Neural progenitor cell (in vitro differentiated cells): ENCODE data around the gene PRKCE. TPM values are rescaled to one million over a fixed set of nuclear protein-coding genes. Genes with fewer than 3 reads are reported as not detected.

Experiments
- DNase-seq: peaks from one replicate; pipeline ENCODE4 v3.0.0-alpha.2; 2016; ENCODE audit warnings: low spot score
- H2AFZ ChIP-seq: fragments of 200-600 bp; sonication (generic); replicated peaks from 2 replicates; pipeline ENCODE4 v1.6.1; 2016; ENCODE audit warnings: antibody characterized with exemption
- H3F3A ChIP-seq: fragments of 200-600 bp; sonication (generic); 2 replicates; pipeline ENCODE4 v1.6.1; 2016; ENCODE audit warnings: antibody characterized with exemption, low read depth
- H3K27ac ChIP-seq: fragments of 200-600 bp; sonication (generic); 2 replicates; pipeline ENCODE4 v1.5.1; 2016; ENCODE audit warnings: mild to moderate bottlenecking
- H3K27me3 ChIP-seq: fragments of 200-600 bp; sonication (generic); 2 replicates; pipeline ENCODE4 v1.6.1; 2016; ENCODE audit warnings: mild to moderate bottlenecking, moderate library complexity
- H3K36me3 ChIP-seq: fragments of 200-600 bp; sonication (generic); 2 replicates; pipeline ENCODE4 v1.5.1; 2016
- H3K4me1 ChIP-seq: fragments of 200-600 bp; sonication (generic); 2 replicates; pipeline ENCODE4 v1.6.1; 2016; ENCODE audit warnings: mixed run types
- H3K4me2 ChIP-seq: fragments of 200-600 bp; sonication (generic); 2 replicates; pipeline ENCODE4 v1.6.1; 2016
- H3K4me3 ChIP-seq: fragments of 200-600 bp; sonication (generic); 2 replicates; pipeline ENCODE4 v1.5.1; 2016
- H3K79me2 ChIP-seq: fragments of 200-600 bp; sonication (generic); 2 replicates; pipeline ENCODE4 v1.6.1; 2016; ENCODE audit warnings: low read depth
- H3K9ac ChIP-seq: fragments of 200-600 bp; sonication (generic); 2 replicates; pipeline ENCODE4 v1.6.1; 2016
- H3K9me3 ChIP-seq: fragments of 200-600 bp; sonication (generic); 2 replicates; pipeline ENCODE4 v1.5.1; 2016; ENCODE audit warnings: low read depth
- H4K20me1 ChIP-seq: fragments of 200-600 bp; sonication (generic); 2 replicates; pipeline ENCODE4 v1.6.1; 2016; ENCODE audit warnings: low read depth
- H3K27ac Mint-ChIP-seq: 3 replicates; pipeline ENCODE4 v1.8.0; 2021; ENCODE audit warnings: mixed read lengths
- H3K27me3 Mint-ChIP-seq: 2 replicates; pipeline ENCODE4 v1.8.0; 2022; ENCODE audit warnings: low read depth, mild to moderate bottlenecking, inconsistent platforms, moderate library complexity, mixed read lengths; ENCODE audit not compliant: insufficient read depth
- H3K36me3 Mint-ChIP-seq: 3 replicates; pipeline ENCODE4 v1.8.0; 2021; ENCODE audit warnings: mixed read lengths
- H3K4me1 Mint-ChIP-seq: 3 replicates; pipeline ENCODE4 v1.8.0; 2021; ENCODE audit warnings: mixed read lengths
- H3K4me3 Mint-ChIP-seq: 3 replicates; pipeline ENCODE4 v1.8.0; 2021; ENCODE audit warnings: mild to moderate bottlenecking, moderate library complexity, mixed read lengths
- H3K9me3 Mint-ChIP-seq: 3 replicates; pipeline ENCODE4 v1.8.0; 2020; ENCODE audit warnings: mixed read lengths
- CTCF ChIP-seq: fragments of 200-600 bp; sonication (generic); IDR thresholded peaks from 2 replicates; pipeline ENCODE4 v1.5.1; 2017; ENCODE audit warnings: antibody characterized with exemption, mild to moderate bottlenecking
- EZH2 ChIP-seq: fragments of 200-600 bp; sonication (generic); IDR thresholded peaks from 2 replicates; pipeline ENCODE4 v1.6.1; 2017; ENCODE audit warnings: antibody characterized with exemption, mild to moderate bottlenecking, moderate library complexity
- EZH2phosphoT487 ChIP-seq: fragments of 200-600 bp; sonication (generic); IDR thresholded peaks from 2 replicates; pipeline ENCODE4 v1.6.1; 2017; ENCODE audit warnings: antibody characterized with exemption
- total RNA-seq: library from RNA; depleted of rRNA; stranded (reverse); fragments of >200 nt; gene quantifications from 2 replicates; pipeline ENCODE4 v1.2.3, GENCODE V29; 2015; ENCODE audit warnings: low replicate concordance

PRKCE gene
- total RNA-seq, 1 donor from 2014 or later: 4.1 TPM

GRCh38 chr2:45984366-45984765 lies 332.9 kb downstream of the PRKCE start:
- Histone ChIP-seq H3K9ac (no peak overlapping the region), H3K4me1 (no peaks in the 10 kb centered on the region), H3K4me3 (no peak overlapping the region), H3K79me2 (no peaks in the 10 kb centered on the region), H3K27ac (no peak overlapping the region), H3F3A (no peaks in the 10 kb centered on the region), H4K20me1 (no peaks in the 10 kb centered on the region), H3K9me3 (no peaks in the 10 kb centered on the region), H3K27me3 (no peaks in the 10 kb centered on the region), H3K36me3 (no peaks in the 10 kb centered on the region), H2AFZ (no peak overlapping the region), H3K4me2 (no peak overlapping the region)
- Mint-ChIP-seq H3K4me1 (peaks cover 10% of the 10 kb centered on the region), H3K36me3 (peaks cover 5% of the 10 kb centered on the region), H3K27ac (no peak overlapping the region), H3K9me3 (no peaks in the 10 kb centered on the region), H3K4me3 (no peak overlapping the region), H3K27me3 (no peaks in the 10 kb centered on the region)
- no peak for DNase-seq
- TF ChIP-seq CTCF (no peak), EZH2phosphoT487 (no peak), EZH2 (no peak)

GRCh38 chr2:45984896-45985473 lies 333.5 kb downstream of the PRKCE start:
- H3K4me3 Mint-ChIP-seq: no peak overlapping the region
- H3K27ac ChIP-seq: no peak overlapping the region
- H3F3A ChIP-seq: no peaks in the 10 kb centered on the region
- DNase-seq: no peak
- no peaks in the 10 kb centered on the region for H3K9me3 ChIP-seq
- no peaks in the 10 kb centered on the region for H3K79me2 ChIP-seq
- no peak overlapping the region for H3K4me2 ChIP-seq
- no peaks in the 10 kb centered on the region for H3K36me3 ChIP-seq
- no peaks in the 10 kb centered on the region for H3K9me3 Mint-ChIP-seq
- no peak overlapping the region for H3K9ac ChIP-seq
- H3K27me3 Mint-ChIP-seq: peaks cover 2% of the 10 kb centered on the region
- no peaks in the 10 kb centered on the region for H3K4me1 ChIP-seq
- no peak overlapping the region for H3K4me3 ChIP-seq
- H3K36me3 Mint-ChIP-seq: peaks cover 5% of the 10 kb centered on the region
- no peaks in the 10 kb centered on the region for H3K27me3 ChIP-seq
- H3K27ac Mint-ChIP-seq: no peak overlapping the region
- no peaks in the 10 kb centered on the region for H4K20me1 ChIP-seq
- H3K4me1 Mint-ChIP-seq: peaks cover 8% of the 10 kb centered on the region
- TF ChIP-seq EZH2phosphoT487: no peak
- no peak overlapping the region for H2AFZ ChIP-seq

- Histone ChIP-seq H3K27me3 (no peaks in the 10 kb centered on the region), H3K4me3 (no peak overlapping the region), H3K9ac (no peak overlapping the region), H2AFZ (no peak overlapping the region), H3K9me3 (no peaks in the 10 kb centered on the region), H3F3A (no peaks in the 10 kb centered on the region), H3K4me2 (no peak overlapping the region), H4K20me1 (no peaks in the 10 kb centered on the region), H3K79me2 (no peaks in the 10 kb centered on the region), H3K36me3 (no peaks in the 10 kb centered on the region), H3K27ac (no peak overlapping the region), H3K4me1 (no peaks in the 10 kb centered on the region)
- Mint-ChIP-seq H3K9me3 (no peaks in the 10 kb centered on the region), H3K36me3 (peaks cover 3% of the 10 kb centered on the region), H3K27ac (no peak overlapping the region), H3K27me3 (peaks cover 4% of the 10 kb centered on the region), H3K4me3 (no peak overlapping the region), H3K4me1 (peaks cover 8% of the 10 kb centered on the region)
- DNase-seq: no peak
- TF ChIP-seq EZH2: no peak
- TF ChIP-seq EZH2phosphoT487: no peak
- TF ChIP-seq CTCF: no peak
Measured at GRCh38 chr2:45986509-45986908, 335.0 kb downstream of the PRKCE start.

- Histone ChIP-seq H3K9me3 (no peaks in the 10 kb centered on the region), H3K79me2 (no peaks in the 10 kb centered on the region), H3K4me2 (no peak overlapping the region), H4K20me1 (no peaks in the 10 kb centered on the region), H3K27ac (no peak overlapping the region), H3F3A (no peaks in the 10 kb centered on the region), H3K4me1 (no peaks in the 10 kb centered on the region), H3K9ac (no peak overlapping the region), H3K36me3 (no peaks in the 10 kb centered on the region), H2AFZ (no peak overlapping the region), H3K27me3 (no peaks in the 10 kb centered on the region), H3K4me3 (no peak overlapping the region)
- TF ChIP-seq EZH2phosphoT487 (no peak), EZH2 (no peak), CTCF (no peak)
- Mint-ChIP-seq H3K27me3 (peaks cover 4% of the 10 kb centered on the region), H3K4me1 (peaks cover 8% of the 10 kb centered on the region), H3K36me3 (no peaks in the 10 kb centered on the region), H3K4me3 (no peak overlapping the region), H3K27ac (no peak overlapping the region), H3K9me3 (no peaks in the 10 kb centered on the region)
- no peak for DNase-seq
Measured at GRCh38 chr2:45987856-45988255, 336.4 kb downstream of the PRKCE start.
